ENCODE results near the gene STX1A. TPM values are rescaled to one million over a fixed set of nuclear protein-coding genes. Genes with fewer than 3 reads are reported as not detected.

STX1A gene
- total RNA-seq, 1 donor, result 27.9 TPM

- no peak for DNase-seq (ENCODE audit: low read depth)
- TF ChIP-seq CTCF (IDR thresholded peaks at IDR 0.05; ENCODE audit: insufficient read depth, low read length), result no peak
- H3K4me3 ChIP-seq (ENCODE audit: low read depth, low read length), result no peak overlapping the region
These were observed 39.2 kb upstream of the STX1A start for GRCh38 chr7:73758581-73759138.

- no peak for DNase-seq (ENCODE audit: low read depth)
- no peak for TF ChIP-seq CTCF (IDR thresholded peaks at IDR 0.05; ENCODE audit: insufficient read depth, low read length)
- H3K4me3 ChIP-seq (ENCODE audit: low read depth, low read length), result no peak overlapping the region
These were observed 30.7 kb upstream of the STX1A start for GRCh38 chr7:73749931-73750776.

GRCh38 chr7:73746378-73746777 lies 26.9 kb upstream of the STX1A start:
- no peak for DNase-seq (ENCODE audit: low read depth)
- no peak for TF ChIP-seq CTCF (IDR thresholded peaks at IDR 0.05; ENCODE audit: insufficient read depth, low read length)

GRCh38 chr7:73742753-73743641 lies 23.5 kb upstream of the STX1A start:
- H3K4me3 ChIP-seq (ENCODE audit: low read depth, low read length), result no peak overlapping the region
- DNase-seq (ENCODE audit: low read depth), result no peak
- TF ChIP-seq CTCF (IDR thresholded peaks at IDR 0.05; ENCODE audit: insufficient read depth, low read length), result no peak

More at GRCh38 chr7:73746378-73746777, 26.9 kb upstream of the STX1A start:
- H3K4me3 ChIP-seq (ENCODE audit: low read depth, low read length), result no peak overlapping the region

- TF ChIP-seq CTCF (IDR thresholded peaks at IDR 0.05; ENCODE audit: insufficient read depth, low read length), result no peak
- no peak for DNase-seq (ENCODE audit: low read depth)
- no peak overlapping the region for H3K4me3 ChIP-seq (ENCODE audit: low read depth, low read length)
These were observed 22.9 kb upstream of the STX1A start for GRCh38 chr7:73742338-73742752.

GRCh38 chr7:73741600-73741999 lies 22.1 kb upstream of the STX1A start:
- H3K4me3 ChIP-seq (ENCODE audit: low read depth, low read length), result no peak overlapping the region
- no peak for DNase-seq (ENCODE audit: low read depth)
- no peak for TF ChIP-seq CTCF (IDR thresholded peaks at IDR 0.05; ENCODE audit: insufficient read depth, low read length)

Measured in fibroblast of the aortic adventitia (primary cell).